22Rv1 (cell line): Measurements from ENCODE around the gene RFT1.

Source experiments
- ZFX ChIP-seq: fragments of 450-650 bp; IDR thresholded peaks from 2 replicates; pipeline ENCODE4 v1.6.1; 2017; ENCODE audit warnings: antibody characterized with exemption, borderline replicate concordance
- TF ChIP-seq, protein P1 (sequence below): fragments of 450-650 bp; IDR thresholded peaks from 2 replicates; pipeline ENCODE4 v1.5.1; 2017; ENCODE audit warnings: mild to moderate bottlenecking

DNA sequence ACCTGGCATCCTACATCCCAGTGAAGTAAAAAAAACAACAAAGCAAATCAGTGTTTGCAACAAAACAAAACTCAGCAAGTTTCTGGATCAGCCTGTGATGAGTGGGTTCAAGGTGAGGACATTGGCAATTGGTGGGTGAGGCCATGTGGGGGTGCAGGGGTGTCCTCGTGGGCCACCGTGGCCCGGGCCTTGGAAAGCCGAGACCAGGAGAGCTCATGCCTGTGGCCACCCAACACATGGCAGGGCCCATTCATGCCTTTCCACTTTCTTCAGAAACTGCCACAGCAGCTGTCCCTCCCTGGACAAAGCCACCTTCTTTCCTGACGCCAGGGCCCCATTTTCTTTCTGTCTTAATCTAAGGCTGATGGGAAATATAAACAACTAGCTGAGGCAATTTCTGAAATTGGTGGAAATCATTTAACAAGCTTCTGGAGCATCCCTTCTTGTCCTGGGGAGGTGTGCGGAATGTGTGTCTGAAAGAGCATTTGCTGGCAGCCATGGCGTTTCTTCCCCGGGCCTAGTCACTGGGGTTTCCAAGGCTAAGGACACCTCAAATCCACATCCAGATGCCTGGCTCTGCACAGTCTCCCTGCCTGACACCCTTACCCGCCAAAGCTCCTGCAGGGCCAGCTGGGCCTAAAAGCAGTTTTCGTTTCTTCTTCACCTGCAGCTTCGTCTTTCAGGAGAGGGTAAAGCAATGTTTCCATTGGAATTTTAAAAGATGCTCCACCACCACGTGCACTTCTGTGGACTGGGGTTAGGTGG, 50.3 kb downstream of the RFT1 start:
- TF ChIP-seq, protein P1, sequence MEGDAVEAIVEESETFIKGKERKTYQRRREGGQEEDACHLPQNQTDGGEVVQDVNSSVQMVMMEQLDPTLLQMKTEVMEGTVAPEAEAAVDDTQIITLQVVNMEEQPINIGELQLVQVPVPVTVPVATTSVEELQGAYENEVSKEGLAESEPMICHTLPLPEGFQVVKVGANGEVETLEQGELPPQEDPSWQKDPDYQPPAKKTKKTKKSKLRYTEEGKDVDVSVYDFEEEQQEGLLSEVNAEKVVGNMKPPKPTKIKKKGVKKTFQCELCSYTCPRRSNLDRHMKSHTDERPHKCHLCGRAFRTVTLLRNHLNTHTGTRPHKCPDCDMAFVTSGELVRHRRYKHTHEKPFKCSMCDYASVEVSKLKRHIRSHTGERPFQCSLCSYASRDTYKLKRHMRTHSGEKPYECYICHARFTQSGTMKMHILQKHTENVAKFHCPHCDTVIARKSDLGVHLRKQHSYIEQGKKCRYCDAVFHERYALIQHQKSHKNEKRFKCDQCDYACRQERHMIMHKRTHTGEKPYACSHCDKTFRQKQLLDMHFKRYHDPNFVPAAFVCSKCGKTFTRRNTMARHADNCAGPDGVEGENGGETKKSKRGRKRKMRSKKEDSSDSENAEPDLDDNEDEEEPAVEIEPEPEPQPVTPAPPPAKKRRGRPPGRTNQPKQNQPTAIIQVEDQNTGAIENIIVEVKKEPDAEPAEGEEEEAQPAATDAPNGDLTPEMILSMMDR, result no peak
- no peak for TF ChIP-seq ZFX
